ENCODE results near the gene RASA3. TPM values are rescaled to one million over a fixed set of nuclear protein-coding genes. Genes with fewer than 3 reads are reported as not detected.

RASA3 gene
- polyA plus RNA-seq, 1 donor from 2014 or later = 8.5 TPM

DNA sequence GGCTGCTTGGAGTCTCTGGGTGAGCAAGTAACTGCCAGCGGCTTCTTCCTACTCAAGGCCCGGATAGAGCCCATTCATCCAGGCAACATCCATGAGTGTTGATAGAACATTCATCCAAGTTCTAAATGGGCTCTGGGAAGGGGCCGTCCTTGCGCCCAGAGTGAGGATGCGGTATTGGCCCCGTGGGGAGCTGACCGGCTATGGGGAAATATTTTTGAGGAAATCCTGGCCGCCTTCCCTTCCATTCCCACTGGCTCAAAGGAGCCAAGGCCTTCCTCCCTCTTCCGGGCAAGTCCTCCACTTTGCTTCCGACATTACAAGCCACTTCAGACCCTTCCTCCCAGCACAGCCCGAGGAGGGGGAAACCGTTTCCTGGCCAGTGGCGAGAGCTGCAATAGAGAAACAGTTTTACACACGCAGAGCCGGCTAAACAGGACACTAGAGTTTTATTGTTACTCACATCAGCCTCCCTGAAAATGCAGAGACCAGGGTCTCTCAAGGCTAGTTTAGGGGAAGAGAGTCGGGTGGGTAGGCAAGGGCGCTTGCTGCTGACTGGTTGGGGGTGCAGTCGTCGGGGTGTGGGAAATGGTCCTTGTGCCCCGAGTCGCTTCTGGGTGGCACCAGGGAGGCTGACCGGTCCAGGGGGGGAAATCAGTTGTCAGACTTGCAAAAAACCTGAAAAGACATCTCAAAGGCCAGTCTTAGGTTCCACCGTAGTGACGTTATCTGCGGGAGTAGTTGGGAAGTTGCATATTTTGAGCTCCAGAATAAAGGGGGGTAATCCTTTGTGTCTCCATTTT, 196.1 kb downstream of the RASA3 start:
- Histone ChIP-seq H3K36me3 (ENCODE audit: insufficient read depth, low read length) (no peaks in the 10 kb centered on the region), H3K9me2 (ENCODE audit: insufficient read depth, low read length) (no peaks in the 10 kb centered on the region), H2AFZ (ENCODE audit: low read depth, low read length) (no peak overlapping the region), H4K20me1 (ENCODE audit: insufficient read depth) (no peaks in the 10 kb centered on the region), H3K9me3 (ENCODE audit: low read length) (no peaks in the 10 kb centered on the region), H3K4me2 (ENCODE audit: low read length) (no peak overlapping the region), H3K9ac (ENCODE audit: low read length) (no peak overlapping the region), H3F3A (ENCODE audit: insufficient read depth, low read length, poor library complexity, severe bottlenecking) (no peaks in the 10 kb centered on the region), H3K79me2 (replicated peaks; ENCODE audit: insufficient read depth, low read length) (no peaks in the 10 kb centered on the region), H3K27ac (ENCODE audit: low read length) (no peak overlapping the region), H3K27me3 (ENCODE audit: insufficient read depth, low read depth, low read length) (no peaks in the 10 kb centered on the region), H3K4me3 (ENCODE audit: low read length) (no peak overlapping the region)
- no peak for TF ChIP-seq EP300 (conservative IDR thresholded peaks at IDR 0.05; ENCODE audit: poor library complexity, severe bottlenecking)
- TF ChIP-seq SMC3 (conservative IDR thresholded peaks at IDR 0.05; ENCODE audit: poor library complexity) = no peak
- TF ChIP-seq TAF1 (IDR thresholded peaks at IDR 0.05; ENCODE audit: low read depth) = no peak
- TF ChIP-seq MXI1 (conservative IDR thresholded peaks at IDR 0.05; ENCODE audit: poor library complexity, severe bottlenecking) = no peak
- TF ChIP-seq, protein P1, sequence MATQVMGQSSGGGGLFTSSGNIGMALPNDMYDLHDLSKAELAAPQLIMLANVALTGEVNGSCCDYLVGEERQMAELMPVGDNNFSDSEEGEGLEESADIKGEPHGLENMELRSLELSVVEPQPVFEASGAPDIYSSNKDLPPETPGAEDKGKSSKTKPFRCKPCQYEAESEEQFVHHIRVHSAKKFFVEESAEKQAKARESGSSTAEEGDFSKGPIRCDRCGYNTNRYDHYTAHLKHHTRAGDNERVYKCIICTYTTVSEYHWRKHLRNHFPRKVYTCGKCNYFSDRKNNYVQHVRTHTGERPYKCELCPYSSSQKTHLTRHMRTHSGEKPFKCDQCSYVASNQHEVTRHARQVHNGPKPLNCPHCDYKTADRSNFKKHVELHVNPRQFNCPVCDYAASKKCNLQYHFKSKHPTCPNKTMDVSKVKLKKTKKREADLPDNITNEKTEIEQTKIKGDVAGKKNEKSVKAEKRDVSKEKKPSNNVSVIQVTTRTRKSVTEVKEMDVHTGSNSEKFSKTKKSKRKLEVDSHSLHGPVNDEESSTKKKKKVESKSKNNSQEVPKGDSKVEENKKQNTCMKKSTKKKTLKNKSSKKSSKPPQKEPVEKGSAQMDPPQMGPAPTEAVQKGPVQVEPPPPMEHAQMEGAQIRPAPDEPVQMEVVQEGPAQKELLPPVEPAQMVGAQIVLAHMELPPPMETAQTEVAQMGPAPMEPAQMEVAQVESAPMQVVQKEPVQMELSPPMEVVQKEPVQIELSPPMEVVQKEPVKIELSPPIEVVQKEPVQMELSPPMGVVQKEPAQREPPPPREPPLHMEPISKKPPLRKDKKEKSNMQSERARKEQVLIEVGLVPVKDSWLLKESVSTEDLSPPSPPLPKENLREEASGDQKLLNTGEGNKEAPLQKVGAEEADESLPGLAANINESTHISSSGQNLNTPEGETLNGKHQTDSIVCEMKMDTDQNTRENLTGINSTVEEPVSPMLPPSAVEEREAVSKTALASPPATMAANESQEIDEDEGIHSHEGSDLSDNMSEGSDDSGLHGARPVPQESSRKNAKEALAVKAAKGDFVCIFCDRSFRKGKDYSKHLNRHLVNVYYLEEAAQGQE (IDR thresholded peaks at IDR 0.05; ENCODE audit: borderline replicate concordance) = no peak
- TF ChIP-seq RAD21 (conservative IDR thresholded peaks at IDR 0.05) = no peak
- TF ChIP-seq, protein P2, sequence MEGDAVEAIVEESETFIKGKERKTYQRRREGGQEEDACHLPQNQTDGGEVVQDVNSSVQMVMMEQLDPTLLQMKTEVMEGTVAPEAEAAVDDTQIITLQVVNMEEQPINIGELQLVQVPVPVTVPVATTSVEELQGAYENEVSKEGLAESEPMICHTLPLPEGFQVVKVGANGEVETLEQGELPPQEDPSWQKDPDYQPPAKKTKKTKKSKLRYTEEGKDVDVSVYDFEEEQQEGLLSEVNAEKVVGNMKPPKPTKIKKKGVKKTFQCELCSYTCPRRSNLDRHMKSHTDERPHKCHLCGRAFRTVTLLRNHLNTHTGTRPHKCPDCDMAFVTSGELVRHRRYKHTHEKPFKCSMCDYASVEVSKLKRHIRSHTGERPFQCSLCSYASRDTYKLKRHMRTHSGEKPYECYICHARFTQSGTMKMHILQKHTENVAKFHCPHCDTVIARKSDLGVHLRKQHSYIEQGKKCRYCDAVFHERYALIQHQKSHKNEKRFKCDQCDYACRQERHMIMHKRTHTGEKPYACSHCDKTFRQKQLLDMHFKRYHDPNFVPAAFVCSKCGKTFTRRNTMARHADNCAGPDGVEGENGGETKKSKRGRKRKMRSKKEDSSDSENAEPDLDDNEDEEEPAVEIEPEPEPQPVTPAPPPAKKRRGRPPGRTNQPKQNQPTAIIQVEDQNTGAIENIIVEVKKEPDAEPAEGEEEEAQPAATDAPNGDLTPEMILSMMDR (IDR thresholded peaks at IDR 0.05; ENCODE audit: poor library complexity, severe bottlenecking) = no peak
- TF ChIP-seq POLR2AphosphoS5 (IDR thresholded peaks at IDR 0.05) = no peak
- TF ChIP-seq EZH2 (IDR thresholded peaks at IDR 0.05; ENCODE audit: borderline replicate concordance, insufficient read depth, low read length, poor library complexity, severe bottlenecking) = no peak

DNA sequence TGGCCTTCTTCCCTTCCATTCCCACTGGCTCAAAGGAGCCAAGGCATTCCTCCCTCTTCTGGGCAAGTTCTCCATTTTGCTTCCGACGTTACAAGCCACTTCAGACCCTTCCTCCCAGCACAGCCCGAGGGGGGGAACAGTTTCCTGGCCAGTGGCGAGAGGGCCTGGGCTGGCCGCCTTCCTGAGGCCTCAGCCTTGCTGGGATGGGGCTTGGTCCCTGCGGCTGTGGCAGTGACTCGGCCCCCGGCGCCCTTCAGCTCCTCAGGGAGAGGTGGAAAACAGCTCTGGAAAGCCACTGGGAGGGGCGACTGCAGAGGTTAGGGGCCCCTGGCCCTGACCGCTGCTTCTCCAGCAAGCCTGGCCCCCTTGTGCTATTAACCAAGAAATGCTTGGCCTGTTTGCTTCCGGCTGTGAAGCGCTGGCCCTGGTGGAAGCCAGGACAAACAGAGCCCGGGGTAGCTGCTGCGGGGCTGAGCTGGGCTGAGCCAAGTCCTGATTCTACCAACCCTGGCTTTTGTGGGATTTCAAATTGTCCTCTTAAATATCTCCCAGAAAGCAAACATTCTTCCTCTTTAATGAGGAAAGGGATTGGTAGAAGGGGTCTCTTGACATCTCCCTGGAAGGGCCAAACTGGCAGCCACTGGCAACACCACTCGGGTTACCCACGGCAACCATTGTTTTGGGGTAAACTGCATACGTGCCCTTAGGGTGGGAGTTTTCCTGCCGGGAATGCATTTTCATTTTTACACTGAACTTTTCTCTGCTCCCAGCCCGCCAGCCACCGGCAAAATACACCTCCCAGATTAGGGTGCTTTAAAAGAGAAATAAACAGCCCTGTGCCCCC, 197.2 kb downstream of the RASA3 start:
- Histone ChIP-seq H3K4me3 (ENCODE audit: low read length) (no peak overlapping the region), H3K27ac (ENCODE audit: low read length) (no peak overlapping the region), H3K9ac (ENCODE audit: low read length) (no peak overlapping the region), H3K9me2 (ENCODE audit: insufficient read depth, low read length) (no peaks in the 10 kb centered on the region), H3K9me3 (ENCODE audit: low read length) (no peaks in the 10 kb centered on the region), H3K79me2 (replicated peaks; ENCODE audit: insufficient read depth, low read length) (no peaks in the 10 kb centered on the region), H3F3A (ENCODE audit: insufficient read depth, low read length, poor library complexity, severe bottlenecking) (no peaks in the 10 kb centered on the region), H2AFZ (ENCODE audit: low read depth, low read length) (no peak overlapping the region), H3K4me2 (ENCODE audit: low read length) (no peak overlapping the region), H4K20me1 (ENCODE audit: insufficient read depth) (no peaks in the 10 kb centered on the region), H3K27me3 (ENCODE audit: insufficient read depth, low read depth, low read length) (no peaks in the 10 kb centered on the region), H3K36me3 (ENCODE audit: insufficient read depth, low read length) (no peaks in the 10 kb centered on the region)
- TF ChIP-seq, protein P1 (IDR thresholded peaks at IDR 0.05; ENCODE audit: borderline replicate concordance) = no peak
- TF ChIP-seq TAF1 (IDR thresholded peaks at IDR 0.05; ENCODE audit: low read depth) (no peak), RAD21 (conservative IDR thresholded peaks at IDR 0.05) (no peak), POLR2AphosphoS5 (IDR thresholded peaks at IDR 0.05) (no peak), MXI1 (conservative IDR thresholded peaks at IDR 0.05; ENCODE audit: poor library complexity, severe bottlenecking) (no peak), EP300 (conservative IDR thresholded peaks at IDR 0.05; ENCODE audit: poor library complexity, severe bottlenecking) (no peak), SMC3 (conservative IDR thresholded peaks at IDR 0.05; ENCODE audit: poor library complexity) (no peak), EZH2 (IDR thresholded peaks at IDR 0.05; ENCODE audit: borderline replicate concordance, insufficient read depth, low read length, poor library complexity, severe bottlenecking) (no peak)
- TF ChIP-seq, protein P2 (IDR thresholded peaks at IDR 0.05; ENCODE audit: poor library complexity, severe bottlenecking) = no peak
